GM10248 (cell line): ENCODE data around the gene VGLL2.

ENCODE experiments used
- CTCF ChIA-PET: fragments of 300-600 bp; sonication (Branson Sonifier 250); formaldehyde crosslinking; extraction: SDS; loops from one replicate; lab custom pipeline; 2021; ENCODE audit warnings: antibody characterized with exemption; lab: Yijun Ruan, JAX
- POLR2A ChIA-PET: fragments of 350-650 bp; sonication (Branson Sonifier 250); formaldehyde crosslinking; extraction: SDS; loops from one replicate; lab custom pipeline; 2020; ENCODE audit warnings: antibody characterized with exemption; lab: Yijun Ruan, JAX
- DNase-seq: peaks from one replicate; pipeline ENCODE4 v3.0.0; 2012; ENCODE audit errors: extremely low spot score
- TF ChIP-seq, protein P1 (sequence below): IDR thresholded peaks from 2 replicates; pipeline ENCODE4 v1.5.1; 2012; ENCODE audit warnings: mild to moderate bottlenecking, low read depth; ENCODE audit errors: extremely low read depth, missing control alignments, control extremely low read depth

Gene VGLL2

DNA sequence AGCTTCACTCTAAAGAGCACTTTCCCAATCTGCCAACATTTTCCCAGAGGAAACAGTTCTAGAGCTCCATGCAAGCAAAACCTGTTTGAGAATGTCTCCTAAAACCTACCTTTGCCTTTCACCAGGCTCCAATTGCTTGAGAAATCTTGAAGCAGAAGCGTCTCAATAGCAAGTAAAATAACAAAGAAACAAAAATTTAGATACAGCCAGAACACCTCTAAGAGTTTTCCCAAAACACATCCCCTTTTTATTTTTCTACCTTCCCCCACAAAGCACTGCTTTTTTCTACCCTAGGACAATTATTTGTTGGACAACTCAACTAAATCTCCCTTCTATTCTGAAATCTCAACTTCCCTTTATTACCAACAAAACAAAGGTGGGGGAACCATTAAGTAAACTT, 3.6 kb downstream of the VGLL2 start:
- ChIA-PET CTCF (no interaction called here), POLR2A (no interaction called here)
- no peak for DNase-seq
- TF ChIP-seq, protein P1, sequence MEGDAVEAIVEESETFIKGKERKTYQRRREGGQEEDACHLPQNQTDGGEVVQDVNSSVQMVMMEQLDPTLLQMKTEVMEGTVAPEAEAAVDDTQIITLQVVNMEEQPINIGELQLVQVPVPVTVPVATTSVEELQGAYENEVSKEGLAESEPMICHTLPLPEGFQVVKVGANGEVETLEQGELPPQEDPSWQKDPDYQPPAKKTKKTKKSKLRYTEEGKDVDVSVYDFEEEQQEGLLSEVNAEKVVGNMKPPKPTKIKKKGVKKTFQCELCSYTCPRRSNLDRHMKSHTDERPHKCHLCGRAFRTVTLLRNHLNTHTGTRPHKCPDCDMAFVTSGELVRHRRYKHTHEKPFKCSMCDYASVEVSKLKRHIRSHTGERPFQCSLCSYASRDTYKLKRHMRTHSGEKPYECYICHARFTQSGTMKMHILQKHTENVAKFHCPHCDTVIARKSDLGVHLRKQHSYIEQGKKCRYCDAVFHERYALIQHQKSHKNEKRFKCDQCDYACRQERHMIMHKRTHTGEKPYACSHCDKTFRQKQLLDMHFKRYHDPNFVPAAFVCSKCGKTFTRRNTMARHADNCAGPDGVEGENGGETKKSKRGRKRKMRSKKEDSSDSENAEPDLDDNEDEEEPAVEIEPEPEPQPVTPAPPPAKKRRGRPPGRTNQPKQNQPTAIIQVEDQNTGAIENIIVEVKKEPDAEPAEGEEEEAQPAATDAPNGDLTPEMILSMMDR, result no peak

DNA sequence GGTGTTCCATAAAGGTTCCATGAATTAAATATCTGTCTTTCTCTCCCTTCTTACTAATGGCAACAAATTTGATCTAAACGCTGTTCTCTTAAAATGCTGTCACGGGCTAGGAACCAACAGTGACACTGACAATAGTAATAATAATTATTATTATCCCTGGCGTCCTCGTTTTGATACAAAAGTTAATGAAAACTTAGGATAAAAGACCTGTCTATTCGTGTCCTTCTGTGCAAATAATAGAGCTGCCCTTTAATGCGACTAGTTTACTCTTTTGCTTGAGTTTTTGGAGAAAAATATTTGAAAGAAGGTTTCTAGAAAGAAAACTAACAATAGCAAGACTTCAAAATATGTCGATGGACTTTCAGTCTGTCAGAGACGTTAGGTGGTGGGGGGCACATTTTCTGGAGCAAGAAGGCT, 4.3 kb downstream of the VGLL2 start:
- CTCF ChIA-PET, result no interaction called here
- TF ChIP-seq, protein P1, result no peak
- no peak for DNase-seq
- POLR2A ChIA-PET, result no interaction called here

DNA sequence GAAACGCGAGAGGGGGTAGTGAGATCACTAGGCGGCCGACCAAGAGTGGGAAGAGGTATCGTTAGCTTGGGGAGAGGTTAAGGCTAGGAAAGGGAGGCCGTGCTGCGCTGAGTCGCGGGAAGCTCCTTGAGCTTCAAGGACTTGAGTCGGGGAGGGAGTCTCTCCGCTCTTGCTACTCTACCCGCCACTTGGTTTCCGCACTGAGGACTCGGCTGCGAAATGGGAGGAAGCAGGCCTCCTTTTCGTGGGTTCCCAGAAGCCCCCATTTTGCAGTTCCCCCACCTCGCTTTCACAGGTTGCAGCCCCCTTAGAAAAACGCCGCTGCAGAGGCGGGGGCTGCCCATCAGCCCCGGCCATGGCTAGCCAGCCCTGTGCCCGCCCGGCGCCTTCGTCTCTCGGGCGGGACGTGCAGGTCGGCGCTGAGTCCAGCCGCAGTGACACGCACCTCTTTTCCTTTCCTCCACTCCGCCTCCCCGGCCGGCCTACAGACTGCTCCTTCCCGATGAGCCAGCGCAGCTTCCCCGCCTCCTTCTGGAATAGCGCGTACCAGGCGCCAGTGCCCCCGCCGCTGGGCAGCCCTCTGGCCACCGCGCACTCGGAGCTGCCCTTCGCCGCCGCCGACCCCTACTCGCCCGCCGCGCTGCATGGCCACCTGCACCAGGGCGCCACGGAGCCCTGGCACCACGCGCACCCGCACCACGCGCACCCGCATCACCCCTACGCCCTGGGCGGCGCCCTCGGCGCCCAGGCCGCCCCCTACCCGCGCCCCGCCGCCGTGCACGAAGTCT, 4.9 kb downstream of the VGLL2 start:
- no peak for DNase-seq
- ChIA-PET POLR2A (no interaction called here), CTCF (no interaction called here)
- TF ChIP-seq, protein P1, result no peak

DNA sequence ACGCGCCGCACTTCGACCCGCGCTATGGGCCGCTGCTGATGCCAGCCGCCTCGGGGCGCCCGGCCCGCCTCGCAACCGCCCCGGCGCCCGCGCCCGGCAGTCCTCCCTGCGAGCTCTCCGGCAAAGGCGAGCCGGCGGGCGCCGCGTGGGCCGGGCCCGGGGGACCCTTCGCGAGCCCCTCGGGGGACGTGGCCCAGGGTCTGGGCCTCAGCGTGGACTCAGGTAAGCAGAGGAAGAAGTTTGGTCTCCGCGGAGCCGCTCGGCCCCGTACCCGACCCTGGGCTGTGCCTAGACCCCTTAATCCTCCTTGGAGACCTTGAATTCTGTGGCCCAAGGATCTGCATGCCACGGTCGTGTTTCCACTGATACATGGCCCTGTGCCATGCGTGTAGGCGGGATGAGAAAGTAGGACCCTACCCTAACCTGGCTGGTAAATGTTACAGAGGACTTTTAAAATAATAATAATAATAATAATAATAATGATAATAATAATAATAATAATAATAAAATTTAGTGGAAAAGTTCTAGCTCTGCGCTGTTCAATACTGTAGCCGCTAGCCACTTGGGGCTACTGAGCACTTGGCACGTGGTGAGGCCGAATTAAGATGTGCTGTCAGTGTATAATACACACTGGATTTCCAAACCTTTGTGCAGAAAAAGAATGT, 5.6 kb downstream of the VGLL2 start:
- DNase-seq, result no peak
- POLR2A ChIA-PET, result no interaction called here
- TF ChIP-seq, protein P1, result no peak
- CTCF ChIA-PET, result no interaction called here

DNA sequence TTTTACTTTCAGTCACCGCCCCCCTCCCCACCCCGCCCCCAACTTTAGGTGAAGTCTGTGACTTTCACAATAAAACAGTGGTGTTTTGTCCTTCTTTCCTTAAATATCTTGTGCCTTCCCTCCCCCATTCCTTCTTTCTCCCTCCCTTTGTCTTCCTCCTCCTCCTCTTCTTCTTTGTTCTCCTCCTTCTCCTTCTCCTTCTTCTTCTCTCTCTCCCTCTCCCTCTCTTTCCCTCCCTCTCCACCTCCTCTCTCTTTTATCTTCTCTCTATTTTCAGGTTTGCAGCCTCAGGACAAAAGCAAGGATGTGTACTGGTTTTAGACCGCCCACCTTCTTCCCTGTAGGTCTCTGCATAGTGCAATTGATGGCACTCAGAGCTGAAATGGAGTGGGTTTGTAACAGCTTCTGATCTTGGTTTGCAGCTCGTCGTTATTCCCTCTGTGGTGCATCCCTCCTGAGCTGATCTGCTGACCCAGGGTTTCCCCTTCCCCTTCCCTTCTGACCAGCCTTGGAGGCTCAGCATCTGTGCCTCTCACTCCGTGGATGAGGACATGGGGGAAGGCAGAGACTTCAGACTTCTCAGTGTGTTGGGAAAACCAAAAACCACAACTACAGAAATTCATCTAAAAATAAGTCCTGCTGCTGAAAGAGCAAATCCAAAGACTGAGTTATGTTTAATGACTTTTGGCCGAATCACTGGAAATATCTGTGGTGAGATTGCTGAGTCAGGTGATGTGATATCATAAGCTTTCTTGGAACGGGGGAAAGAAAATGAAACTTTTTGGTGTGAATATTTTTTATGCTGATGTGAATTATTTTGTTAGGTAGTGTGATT, 6.9 kb downstream of the VGLL2 start:
- CTCF ChIA-PET, result no interaction called here
- POLR2A ChIA-PET, result no interaction called here
- TF ChIP-seq, protein P1, result no peak
- DNase-seq, result no peak

DNA sequence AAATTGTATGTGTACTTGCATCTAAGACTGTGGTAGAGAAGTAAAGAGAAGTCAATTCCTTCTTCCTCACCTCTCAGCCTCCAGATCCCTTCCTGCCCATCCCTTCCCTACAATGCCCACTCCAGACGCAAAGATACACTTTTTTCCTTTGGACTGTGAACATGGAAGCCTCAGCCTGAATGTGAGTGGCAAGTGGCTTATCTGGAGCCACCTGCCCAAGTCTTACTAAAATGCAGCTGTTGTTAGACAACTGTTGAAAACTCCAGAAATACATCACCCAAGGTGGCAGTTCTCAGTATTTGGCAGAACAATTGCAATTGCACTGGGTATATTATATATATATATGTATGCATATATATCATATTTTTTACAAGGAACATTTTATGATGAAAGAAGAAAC, 7.5 kb downstream of the VGLL2 start:
- POLR2A ChIA-PET, result no interaction called here
- TF ChIP-seq, protein P1, result no peak
- no peak for DNase-seq
- CTCF ChIA-PET, result no interaction called here
